A673 (cell line): ENCODE measurements around the gene CARMIL1. TPM values are rescaled to one million over a fixed set of nuclear protein-coding genes. Genes with fewer than 3 reads are reported as not detected.

Experiments
- BruUV-seq: library from RNA; stranded (reverse); fragments of 400-500 nt; replicated peaks from 2 replicates; lab custom pipeline; 2021; lab: Mats Ljungman, UMichigan
- CTCF ChIA-PET: fragments of 300-600 bp; sonication (Branson Sonifier 250); formaldehyde crosslinking; loops from one replicate; lab custom pipeline; 2022; ENCODE audit warnings: antibody characterized with exemption; lab: Charles Lee
- POLR2A ChIA-PET: fragments of 300-600 bp; sonication (Branson Sonifier 250); formaldehyde crosslinking; loops from one replicate; lab custom pipeline; 2022; ENCODE audit warnings: antibody characterized with exemption; ENCODE audit not compliant: low non-redundant PET; lab: Charles Lee
- DNase-seq: peaks from one replicate; pipeline ENCODE4 v3.0.0-alpha.2; 2015; ENCODE audit warnings: low spot score
- H3K27ac ChIP-seq: fragments of 200-600 bp; sonication (generic); 2 replicates; pipeline ENCODE4 v1.5.1; 2016; ENCODE audit warnings: mixed run types, low read depth, mild to moderate bottlenecking, mixed read lengths, antibody characterized with exemption, low read length; ENCODE audit not compliant: poor library complexity, severe bottlenecking
- H3K27me3 ChIP-seq: fragments of 200-600 bp; sonication (generic); replicated peaks from 2 replicates; pipeline ENCODE4 v1.6.1; 2017; ENCODE audit warnings: mixed run types, low read depth, mild to moderate bottlenecking, mixed read lengths, antibody characterized with exemption, low read length; ENCODE audit not compliant: insufficient read depth, poor library complexity
- H3K36me3 ChIP-seq: fragments of 200-600 bp; sonication (generic); 2 replicates; pipeline ENCODE4 v1.6.1; 2016; ENCODE audit warnings: mixed run types, mild to moderate bottlenecking, mixed read lengths, antibody characterized with exemption, low read length; ENCODE audit not compliant: insufficient read depth, poor library complexity, severe bottlenecking
- H3K4me1 ChIP-seq: fragments of 200-600 bp; sonication (generic); 2 replicates; pipeline ENCODE4 v1.6.1; 2017; ENCODE audit warnings: mixed run types, mild to moderate bottlenecking, mixed read lengths, antibody characterized with exemption, low read length; ENCODE audit not compliant: insufficient read depth, poor library complexity, severe bottlenecking
- H3K4me3 ChIP-seq: fragments of 200-600 bp; sonication (generic); 2 replicates; pipeline ENCODE4 v1.5.1; 2016; ENCODE audit warnings: low read depth, mixed run types, mild to moderate bottlenecking, mixed read lengths, low read length; ENCODE audit not compliant: poor library complexity, severe bottlenecking
- H3K9me3 ChIP-seq: fragments of 200-600 bp; sonication (generic); 2 replicates; pipeline ENCODE4 v1.6.1; 2016; ENCODE audit warnings: mixed run types, low read depth, mild to moderate bottlenecking, mixed read lengths, antibody characterized with exemption, low read length; ENCODE audit not compliant: poor library complexity, severe bottlenecking
- CTCF ChIP-seq: fragments of 300-800, 200-600 bp; sonication (generic); conservative IDR thresholded peaks from 2 replicates; pipeline ENCODE4 v1.5.1; 2017; ENCODE audit warnings: low read depth, mild to moderate bottlenecking, antibody characterized with exemption, low read length, moderate library complexity, mixed read lengths
- EZH2 ChIP-seq: fragments of 200-600 bp; sonication (generic); IDR thresholded peaks from 2 replicates; pipeline ENCODE4 v1.6.1; 2017; ENCODE audit warnings: borderline replicate concordance, low read depth, mild to moderate bottlenecking, mixed read lengths, antibody characterized with exemption, low read length; ENCODE audit not compliant: poor library complexity, severe bottlenecking
- intact Hi-C: fragments of 100-400 bp; cut with micrococcal nuclease; formaldehyde crosslinking; loops from one replicate; pipeline ENCODE4 v1.10.0; 2022; ENCODE audit not compliant: unreplicated experiment
- total RNA-seq: library from RNA; stranded (reverse); gene quantifications from 2 replicates; pipeline ENCODE4 v1.2.3, GENCODE V29; 2021

CARMIL1 gene
- total RNA-seq, 1 experiment from 2014 or later: 7.2 TPM

- intact Hi-C loops: no loop called here
- CTCF ChIA-PET: no interaction called here
Observed at GRCh38 chr6:25402125-25402524, 123.0 kb downstream of the CARMIL1 start.

GRCh38 chr6:25403150-25403549 is 124.0 kb downstream of the CARMIL1 start:
- ChIA-PET CTCF (no interaction called here), POLR2A (interaction anchor here (0.7 kb wide), 1 partner anchor 37 kb away, joined by 4 read pairs; no protein-coding TSS in a partner anchor)
- Histone ChIP-seq H3K4me1 (no peaks in the 10 kb centered on the region), H3K4me3 (no peak overlapping the region), H3K9me3 (no peaks in the 10 kb centered on the region), H3K27ac (no peak overlapping the region), H3K27me3 (no peaks in the 10 kb centered on the region), H3K36me3 (no peaks in the 10 kb centered on the region)
- BruUV-seq: no TSS peak
- DNase-seq: no peak
- no peak for TF ChIP-seq EZH2
- TF ChIP-seq CTCF: no peak
- intact Hi-C loops: no loop called here

More at GRCh38 chr6:25402125-25402524, 123.0 kb downstream of the CARMIL1 start:
- H3K27ac ChIP-seq: no peak overlapping the region
- H3K4me1 ChIP-seq: no peaks in the 10 kb centered on the region
- no TSS peak for BruUV-seq
- H3K36me3 ChIP-seq: no peaks in the 10 kb centered on the region
- no peaks in the 10 kb centered on the region for H3K9me3 ChIP-seq
- POLR2A ChIA-PET: interaction anchor here (0.7 kb wide), 1 partner anchor 701 kb away, joined by 3 read pairs; no protein-coding TSS in a partner anchor
- no peaks in the 10 kb centered on the region for H3K27me3 ChIP-seq
- TF ChIP-seq CTCF (no peak), EZH2 (no peak)
- no peak for DNase-seq
- no peak overlapping the region for H3K4me3 ChIP-seq

GRCh38 chr6:25404091-25404490 is 124.9 kb downstream of the CARMIL1 start:
- Histone ChIP-seq H3K9me3 (no peaks in the 10 kb centered on the region), H3K4me1 (no peaks in the 10 kb centered on the region), H3K4me3 (no peak overlapping the region), H3K27ac (no peak overlapping the region), H3K36me3 (no peaks in the 10 kb centered on the region), H3K27me3 (no peaks in the 10 kb centered on the region)
- CTCF ChIA-PET: interaction anchor here (0.7 kb wide), 1 partner anchor 334 kb away, joined by 9 read pairs; no protein-coding TSS in a partner anchor
- TF ChIP-seq EZH2 (no peak), CTCF (no peak)
- POLR2A ChIA-PET: no interaction called here
- DNase-seq: no peak
- intact Hi-C loops: no loop called here
- no TSS peak for BruUV-seq
